ENCODE measurements around the gene AOC1. TPM values are rescaled to one million over a fixed set of nuclear protein-coding genes. Genes with fewer than 3 reads are reported as not detected.

The AOC1 gene
- not detected in 2 replicates for total RNA-seq

GRCh38 chr7:150852371-150852905 lies at the start of gene AOC1:
Gene AOC1 (plus strand): TSS chr7:150852517. CDS start chr7:150856471, 3,954 bp downstream.

Other genes starting within 250 kb of the AOC1 start
- gene GIMAP6, start 220.1 kb upstream of the AOC1 start, total RNA-seq, result not detected in 2 replicates
- gene GIMAP2, start 166.8 kb upstream of the AOC1 start, total RNA-seq, result 0.08 and 0.94 TPM in 2 replicates
- gene GIMAP1, start 135.9 kb upstream of the AOC1 start, total RNA-seq, result not detected in 2 replicates
- gene GIMAP5, start 115.1 kb upstream of the AOC1 start, total RNA-seq, result not detected in 2 replicates
- not detected in 2 replicates for gene TMEM176B, start 52.2 kb upstream of the AOC1 start, total RNA-seq
- 0.23 TPM in 1 of 2 replicates, not detected in the other for gene TMEM176A, start 51.7 kb upstream of the AOC1 start, total RNA-seq
- not detected in 2 replicates for gene KCNH2, start 125.8 kb downstream of the AOC1 start, total RNA-seq
- gene NOS3, start 138.5 kb downstream of the AOC1 start, total RNA-seq, result 1.8 and 3.7 TPM in 2 replicates
- gene ATG9B, start 172.0 kb downstream of the AOC1 start, total RNA-seq, result 0.04 and 0.08 TPM in 2 replicates
- gene ABCB8, start 175.9 kb downstream of the AOC1 start, total RNA-seq, result 53.4 and 60.7 TPM in 2 replicates
- gene ASIC3, start 196.0 kb downstream of the AOC1 start, total RNA-seq, result 1.8 TPM in 1 of 2 replicates, not detected in the other
- gene CDK5, start 205.4 kb downstream of the AOC1 start, total RNA-seq, result 10.3 and 12.2 TPM in 2 replicates
- 31.7 and 54.8 TPM in 2 replicates for gene SLC4A2, start 207.1 kb downstream of the AOC1 start, total RNA-seq
- 55.7 and 59.6 TPM in 2 replicates for gene FASTK, start 228.3 kb downstream of the AOC1 start, total RNA-seq
- 61.8 and 62.5 TPM in 2 replicates for gene TMUB1, start 231.0 kb downstream of the AOC1 start, total RNA-seq
- gene AGAP3, start 234.0 kb downstream of the AOC1 start, total RNA-seq, result 64.6 and 79.7 TPM in 2 replicates